NT2/D1 (cell line): ENCODE results near the gene RNF220.

Source experiments
- SUZ12 ChIP-seq: IDR thresholded peaks from 2 replicates; pipeline ENCODE4 v1.6.1; 2011; ENCODE audit not compliant: insufficient read length, insufficient read depth; ENCODE audit errors: extremely low read depth
- YY1 ChIP-seq: IDR thresholded peaks from 2 replicates; pipeline ENCODE4 v1.6.1; 2011; ENCODE audit not compliant: insufficient read length, insufficient read depth

DNA sequence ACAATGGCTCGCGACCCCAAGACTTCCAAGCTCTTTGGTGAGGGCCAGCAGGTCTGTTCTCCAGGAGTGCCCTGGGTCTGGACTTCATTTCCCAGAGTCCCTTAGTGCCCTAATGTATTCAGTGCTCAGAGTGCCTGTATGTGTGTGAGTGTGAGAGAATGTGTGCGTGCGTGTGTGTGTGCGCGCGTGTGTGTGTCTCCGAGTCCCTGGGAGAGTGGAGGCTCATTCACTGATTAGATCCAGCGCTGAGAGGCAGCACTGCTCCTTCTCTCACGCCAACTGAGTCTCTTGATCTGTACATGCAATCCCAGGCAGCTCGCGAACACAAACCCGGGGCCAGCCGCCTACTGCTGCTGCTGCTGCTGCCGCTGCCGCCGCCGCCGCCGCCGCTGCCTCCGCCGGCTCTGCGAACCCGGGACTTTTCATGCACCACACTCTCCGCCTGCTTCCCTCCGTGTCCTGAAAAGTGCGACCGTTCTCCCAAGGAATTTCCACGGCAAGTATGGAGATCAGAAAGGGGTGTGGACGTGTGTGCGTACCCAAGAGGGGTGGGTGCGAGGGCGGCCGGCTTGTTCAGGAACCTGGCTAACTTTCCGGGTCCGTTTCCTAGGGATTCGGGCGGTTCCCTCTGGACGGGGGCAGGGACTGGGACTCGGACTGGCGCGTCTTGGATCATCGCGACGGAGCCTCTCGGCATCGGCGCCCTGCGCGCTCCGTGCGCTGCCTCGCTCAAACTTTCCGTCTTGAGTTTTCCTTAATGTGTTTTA lies at the start of gene RNF220:
- TF ChIP-seq YY1 (no peak), SUZ12 (no peak)
